Activated T-helper 1 cell treated with anti-CD3 and anti-CD28 coated beads, Interleukin-12 subunit alpha, Interleukin-12 subunit beta, Interleukin-2, Interleukin-4 antibody, amounts not matched to agents 30 ng/mL and 10 ng/mL and 1 ng/mL, durations not matched to agents 14 hours and 24 hours and 36 hours (primary cell): ENCODE measurements around the gene MAVS. TPM values are rescaled to one million over a fixed set of nuclear protein-coding genes. Genes with fewer than 3 reads are reported as not detected.
"Not testable (repeated sequence)": the region's sequence is repeated elsewhere in the genome, so short reads cannot be mapped to it uniquely, and the experiment has no call there.

Source experiments
- DNase-seq: peaks from one replicate; pipeline ENCODE4 v3.0.0; 2021; ENCODE audit warnings: low spot score
- H3K27ac Mint-ChIP-seq: one replicate; pipeline ENCODE4 v1.8.0; 2021; ENCODE audit warnings: mild to moderate bottlenecking, mixed read lengths
- H3K27me3 Mint-ChIP-seq: one replicate; pipeline ENCODE4 v1.8.0; 2022; ENCODE audit warnings: mild to moderate bottlenecking, moderate library complexity, mixed read lengths; ENCODE audit not compliant: insufficient read depth
- H3K36me3 Mint-ChIP-seq: one replicate; pipeline ENCODE4 v1.8.0; 2021; ENCODE audit warnings: low read depth, mixed read lengths
- H3K4me1 Mint-ChIP-seq: one replicate; pipeline ENCODE4 v1.8.0; 2021; ENCODE audit warnings: low read depth, mixed read lengths
- H3K4me3 Mint-ChIP-seq: one replicate; pipeline ENCODE4 v1.8.0; 2021; ENCODE audit warnings: mild to moderate bottlenecking, moderate library complexity, mixed read lengths
- H3K9me3 Mint-ChIP-seq: one replicate; pipeline ENCODE4 v1.8.0; 2021; ENCODE audit warnings: mixed read lengths
- intact Hi-C: fragments of 100-400 bp; cut with micrococcal nuclease; formaldehyde crosslinking; loops from one replicate; pipeline ENCODE4 v1.15.1; 2024
- total RNA-seq: library from RNA; stranded (reverse); gene quantifications from 2 replicates; pipeline ENCODE4 v1.2.3, GENCODE V29; 2022

MAVS gene
- total RNA-seq, 1 donor from 2014 or later: 40.8 TPM

DNA sequence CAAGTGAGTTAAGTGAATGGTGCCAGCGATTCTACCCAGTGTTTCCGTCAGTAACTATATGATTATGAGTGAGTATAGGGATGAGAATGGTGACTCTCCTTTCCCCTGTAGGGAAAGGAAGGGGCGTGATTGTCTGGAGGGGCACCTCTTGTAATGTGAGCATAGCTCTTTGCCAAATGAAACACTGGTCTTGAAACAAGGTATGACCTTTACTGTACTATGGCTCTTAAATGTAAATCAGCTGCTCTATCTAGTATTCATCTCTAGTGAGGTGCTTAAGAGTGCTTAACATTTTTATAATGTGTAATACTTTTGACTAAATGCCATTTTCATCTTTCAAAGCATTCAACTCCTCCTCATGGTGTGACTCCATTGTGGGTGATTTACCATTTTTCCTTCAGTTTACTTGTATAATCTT, 53.6 kb downstream of the MAVS start:
- intact Hi-C loops: loop anchor here (10.0 kb wide), 1 partner anchor 915 kb away; no protein-coding TSS in a partner anchor
- Mint-ChIP-seq H3K36me3 (peaks cover 17% of the 10 kb centered on the region), H3K4me3 (no peak overlapping the region), H3K27me3 (no peaks in the 10 kb centered on the region), H3K9me3 (no peaks in the 10 kb centered on the region), H3K4me1 (peaks cover 56% of the 10 kb centered on the region), H3K27ac (peak overlapping the region; percentile 77)
- no peak for DNase-seq

DNA sequence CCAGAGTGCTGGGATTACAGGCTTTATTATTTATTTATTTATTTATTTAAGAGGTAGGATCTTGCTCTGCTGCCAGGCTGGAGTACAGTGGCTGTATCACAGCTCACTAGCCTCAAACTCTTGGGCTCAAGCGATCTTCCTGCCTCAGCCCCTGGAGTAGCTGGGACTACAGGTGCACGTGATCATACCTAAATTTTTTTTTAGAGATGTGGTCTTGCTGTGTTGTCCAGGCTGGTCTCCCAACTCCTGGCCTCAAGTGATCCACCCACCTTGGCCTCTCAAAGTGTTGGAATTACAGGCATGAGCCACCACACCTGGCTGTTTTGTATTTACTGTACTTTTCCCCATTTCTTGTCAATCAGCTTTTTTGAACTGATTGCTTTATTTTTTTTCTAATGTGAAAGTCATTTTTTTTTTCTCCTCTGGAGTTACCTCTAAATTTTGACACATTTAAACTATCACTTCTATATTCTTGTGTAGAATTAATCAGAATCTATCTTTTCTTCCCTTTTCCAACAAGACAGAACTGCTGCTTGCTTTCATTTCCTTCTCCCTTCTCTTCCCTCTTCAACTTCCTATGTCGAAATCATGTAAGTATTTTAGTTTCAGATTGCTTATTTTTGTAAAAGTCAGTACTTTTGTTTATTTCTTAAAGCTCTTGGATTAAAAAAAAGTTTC, 54.5 kb downstream of the MAVS start:
- intact Hi-C loops: loop anchor here (10.0 kb wide), 1 partner anchor 914 kb away; no protein-coding TSS in a partner anchor
- Mint-ChIP-seq H3K27ac (peak overlapping the region; percentile 45), H3K4me1 (peaks cover 52% of the 10 kb centered on the region), H3K36me3 (peaks cover 14% of the 10 kb centered on the region), H3K9me3 (no peaks in the 10 kb centered on the region), H3K4me3 (no peak overlapping the region), H3K27me3 (no peaks in the 10 kb centered on the region)
- no peak for DNase-seq

DNA sequence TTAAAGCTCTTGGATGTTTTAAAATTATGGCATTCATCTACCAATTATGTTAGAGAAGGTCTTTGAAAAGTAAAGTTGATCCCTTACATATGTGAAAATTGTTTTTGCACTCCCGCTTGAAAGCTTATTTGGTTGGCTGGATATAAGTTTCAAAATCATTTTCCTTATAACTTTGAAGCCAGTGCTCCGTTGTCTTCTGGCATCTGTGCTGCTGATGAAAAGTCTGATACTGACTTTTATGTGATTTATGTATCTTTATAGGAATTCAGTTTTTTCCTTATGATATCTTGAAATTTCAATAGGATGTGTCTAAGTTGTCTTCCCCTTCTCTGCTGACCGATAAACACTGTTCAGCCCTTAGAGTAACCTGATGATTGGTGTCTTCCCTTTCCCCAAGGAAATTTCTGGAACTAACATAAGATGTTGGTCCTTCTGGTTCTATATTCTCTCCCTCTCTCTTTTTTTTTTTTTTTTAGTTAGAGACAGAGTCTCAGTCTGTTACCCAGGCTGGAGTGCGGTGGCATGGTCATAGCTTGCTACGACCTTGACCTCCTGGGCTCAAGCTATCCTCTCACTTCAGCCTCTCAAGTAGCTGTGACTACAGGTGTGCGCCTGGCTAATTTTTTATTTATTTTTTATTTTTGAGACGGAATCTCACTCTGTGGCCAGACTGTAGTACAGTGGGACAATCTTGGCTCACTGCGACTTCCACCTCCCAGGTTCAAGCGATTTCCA, 55.2 kb downstream of the MAVS start:
- Mint-ChIP-seq H3K27me3 (no peaks in the 10 kb centered on the region), H3K4me3 (no peak overlapping the region), H3K9me3 (no peaks in the 10 kb centered on the region), H3K4me1 (peaks cover 48% of the 10 kb centered on the region), H3K36me3 (peaks cover 12% of the 10 kb centered on the region), H3K27ac (peak overlapping the region; percentile 45)
- intact Hi-C loops: loop anchor here (10.0 kb wide), 1 partner anchor 913 kb away; no protein-coding TSS in a partner anchor
- DNase-seq: no peak

DNA sequence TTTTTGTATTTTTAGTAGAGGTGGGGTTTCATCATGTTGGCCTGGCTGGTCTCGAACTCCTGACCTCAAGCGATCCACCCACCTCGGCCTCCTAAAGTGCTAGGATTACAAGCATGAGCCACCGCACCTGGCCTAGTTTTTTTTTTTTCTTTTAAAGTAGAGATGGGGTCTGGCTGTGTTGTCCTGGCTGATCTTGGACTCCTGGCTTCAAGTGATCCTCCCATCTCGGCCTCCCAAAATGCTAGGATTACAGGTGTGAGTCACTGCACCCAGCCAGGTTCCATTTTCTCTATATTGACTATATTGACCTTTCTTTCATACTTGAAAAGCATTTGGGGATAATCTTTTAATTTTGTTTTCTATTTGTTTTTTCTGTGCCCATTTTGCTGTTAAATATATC, 55.8 kb downstream of the MAVS start:
- H3K9me3 Mint-ChIP-seq: no peaks in the 10 kb centered on the region
- H3K36me3 Mint-ChIP-seq: peaks cover 10% of the 10 kb centered on the region
- intact Hi-C loops: loop anchor here (10.0 kb wide), 1 partner anchor 912 kb away; no protein-coding TSS in a partner anchor
- peak overlapping the region; percentile 29 for H3K27ac Mint-ChIP-seq
- peaks cover 46% of the 10 kb centered on the region for H3K4me1 Mint-ChIP-seq
- no peak for DNase-seq
- no peak overlapping the region for H3K4me3 Mint-ChIP-seq
- no peaks in the 10 kb centered on the region for H3K27me3 Mint-ChIP-seq

DNA sequence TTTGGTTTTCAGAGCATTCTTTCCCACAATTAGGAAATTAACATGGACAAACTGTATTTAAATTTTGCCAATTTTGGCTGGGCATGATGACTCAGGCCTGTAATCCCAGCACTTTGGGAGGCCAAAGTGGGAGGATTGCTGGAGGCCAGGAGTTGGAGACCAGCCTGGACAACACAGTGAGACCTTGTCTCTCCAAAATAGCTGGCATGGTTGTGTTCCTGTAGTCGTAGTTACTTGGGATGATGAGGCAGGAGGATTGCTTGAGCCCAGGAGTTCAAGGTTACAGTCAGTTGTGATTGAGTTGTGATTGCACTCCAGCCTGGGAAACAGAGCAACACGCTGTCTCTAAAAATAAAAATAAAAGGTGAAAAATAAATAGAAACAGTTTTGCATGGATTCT, 57.6 kb downstream of the MAVS start:
- intact Hi-C loops: loop anchor here (10.0 kb wide), 1 partner anchor 911 kb away; no protein-coding TSS in a partner anchor
- Mint-ChIP-seq H3K4me1 (peaks cover 60% of the 10 kb centered on the region), H3K36me3 (peaks cover 24% of the 10 kb centered on the region), H3K27me3 (no peaks in the 10 kb centered on the region), H3K27ac (no peak overlapping the region), H3K9me3 (no peaks in the 10 kb centered on the region), H3K4me3 (no peak overlapping the region)
- no peak for DNase-seq

DNA sequence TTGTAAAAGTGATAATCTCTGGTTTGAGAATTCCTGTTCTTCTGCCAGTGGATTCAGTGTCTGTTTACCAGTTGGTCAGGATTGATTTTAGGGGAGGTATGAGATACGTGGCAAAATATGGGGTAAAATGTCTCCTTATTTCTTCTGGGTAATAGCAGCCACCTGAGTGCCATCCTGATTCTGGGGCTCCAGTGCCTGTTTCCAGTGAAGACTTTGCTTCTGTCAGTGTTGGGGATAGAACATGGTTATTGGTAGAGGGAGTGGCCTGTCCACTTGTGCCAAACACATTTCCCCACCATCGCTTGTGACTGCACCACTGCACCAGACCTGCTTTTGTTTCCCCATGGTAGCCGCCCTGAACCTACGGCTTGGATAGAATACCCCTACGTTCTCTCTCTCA, 58.2 kb downstream of the MAVS start:
- H3K4me1 Mint-ChIP-seq: peaks cover 55% of the 10 kb centered on the region
- no peaks in the 10 kb centered on the region for H3K9me3 Mint-ChIP-seq
- intact Hi-C loops: loop anchor here (5.0 to 10.0 kb wide), 3 partner anchors 107 to 910 kb away; no protein-coding TSS in a partner anchor
- peaks cover 26% of the 10 kb centered on the region for H3K36me3 Mint-ChIP-seq
- H3K27ac Mint-ChIP-seq: peak overlapping the region; percentile 58
- no peak for DNase-seq
- no peaks in the 10 kb centered on the region for H3K27me3 Mint-ChIP-seq
- no peak overlapping the region for H3K4me3 Mint-ChIP-seq

DNA sequence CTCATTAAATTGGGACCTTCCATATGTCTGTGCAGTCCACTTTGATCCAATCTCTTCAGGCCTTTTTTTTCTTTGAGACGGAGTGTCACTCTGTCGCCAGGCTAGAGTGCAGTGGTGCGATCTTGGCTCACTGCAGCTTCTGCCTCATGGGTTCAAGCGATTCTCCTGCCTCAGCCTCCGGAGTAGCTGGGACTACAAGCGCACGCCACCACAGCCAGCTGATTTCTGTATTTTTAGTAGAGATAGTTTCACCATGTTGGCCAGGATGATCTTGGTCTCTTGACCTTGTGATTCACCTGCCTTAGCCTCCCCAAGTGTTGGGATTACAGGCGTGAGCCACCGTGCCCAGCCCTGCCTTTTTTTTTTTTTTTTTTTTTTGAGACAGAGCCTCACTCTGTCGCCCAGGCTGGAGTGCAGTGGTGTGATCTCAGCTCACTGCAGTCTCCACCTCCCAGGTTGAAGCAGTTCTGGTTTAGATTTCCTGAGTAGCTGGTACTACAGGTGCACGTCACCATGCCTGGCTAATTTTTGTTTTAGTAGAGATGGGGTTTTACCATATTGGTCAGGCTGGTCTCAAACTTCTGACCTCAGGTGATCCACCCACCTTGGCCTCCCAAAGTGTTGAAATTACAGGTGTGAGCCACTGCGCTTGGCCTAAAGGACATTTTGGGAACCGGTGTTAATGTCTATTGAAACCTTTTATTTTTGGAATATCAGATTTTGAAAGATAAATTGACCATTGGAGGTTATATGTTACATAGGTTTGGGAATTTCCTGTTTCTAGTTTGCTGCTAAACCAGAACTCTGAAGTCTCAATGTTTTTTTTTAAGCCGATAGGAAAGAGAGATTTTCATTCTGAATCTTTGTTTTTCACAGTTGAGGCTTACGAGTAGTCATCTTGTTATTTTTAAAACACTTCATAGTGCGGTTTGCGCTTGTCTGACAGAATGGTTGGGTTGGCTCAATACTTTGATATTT, 60.4 kb downstream of the MAVS start:
- Mint-ChIP-seq H3K27ac (peak overlapping the region; percentile 84), H3K4me1 (peaks cover 49% of the 10 kb centered on the region)
- not testable (repeated sequence) for H3K27me3 Mint-ChIP-seq

DNA sequence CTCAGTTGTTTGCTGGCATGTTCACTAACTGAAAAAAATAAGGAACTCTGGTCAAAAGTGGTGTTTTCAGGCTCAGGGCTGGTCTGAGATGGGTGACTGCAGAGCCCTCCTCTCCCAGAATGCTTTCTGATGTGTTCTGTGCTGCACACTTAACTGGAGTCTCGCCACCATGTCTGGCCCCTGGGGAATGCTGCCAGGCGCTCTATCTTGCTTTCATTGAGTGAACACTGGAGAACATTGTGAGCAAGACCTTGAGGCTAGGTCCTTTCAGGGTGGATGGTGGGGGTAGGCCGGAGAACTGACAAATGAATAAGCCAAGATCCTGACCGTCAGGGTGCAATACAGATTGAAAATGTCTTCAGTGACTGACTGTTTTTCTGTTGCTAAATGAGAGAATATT, 62.0 kb downstream of the MAVS start:
- Mint-ChIP-seq H3K36me3 (peaks cover 45% of the 10 kb centered on the region), H3K4me1 (peaks cover 47% of the 10 kb centered on the region), H3K4me3 (peak overlapping the region; percentile 53), H3K27ac (peak overlapping the region; percentile 80), H3K27me3 (no peaks in the 10 kb centered on the region), H3K9me3 (no peaks in the 10 kb centered on the region)
- intact Hi-C loops: loop anchor here (5.0 to 10.0 kb wide), 3 partner anchors 104 to 906 kb away; no protein-coding TSS in a partner anchor
- no peak for DNase-seq

More for the DNA sequence above, 60.4 kb downstream of the MAVS start:
- H3K4me3 Mint-ChIP-seq: peak overlapping the region; percentile 61
- DNase-seq: peak; percentile 49
- intact Hi-C loops: loop anchor here (1.0 to 10.0 kb wide), 10 partner anchors 14 to 908 kb away; partner anchors contain the start of genes AP5S1, CDC25B and PANK2
- peaks cover 38% of the 10 kb centered on the region for H3K36me3 Mint-ChIP-seq
- H3K9me3 Mint-ChIP-seq: not testable (repeated sequence)

DNA sequence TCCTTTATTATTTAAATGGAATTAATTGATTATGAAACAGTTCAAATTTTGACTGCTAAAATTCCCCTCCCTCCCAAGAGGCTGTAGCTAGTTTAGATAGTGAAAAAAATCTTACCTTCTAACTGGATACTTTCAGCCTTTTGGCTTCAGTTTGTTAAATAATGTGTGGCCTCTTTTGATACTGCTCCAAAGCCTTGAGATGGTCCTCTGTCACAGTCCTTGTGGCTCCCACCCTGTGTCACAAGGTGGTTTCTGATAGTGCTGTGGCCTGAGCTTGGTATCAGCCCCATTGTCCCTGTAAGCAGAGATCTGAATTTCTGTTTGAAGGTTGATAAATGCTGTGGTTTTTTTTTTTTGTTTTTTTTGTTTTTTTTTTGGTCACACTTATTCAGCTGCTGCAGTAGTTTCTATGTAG, 63.3 kb downstream of the MAVS start:
- Mint-ChIP-seq H3K36me3 (peaks cover 50% of the 10 kb centered on the region), H3K4me1 (peaks cover 43% of the 10 kb centered on the region), H3K27ac (peak overlapping the region; percentile 85), H3K9me3 (no peaks in the 10 kb centered on the region), H3K27me3 (no peaks in the 10 kb centered on the region), H3K4me3 (no peak overlapping the region)
- intact Hi-C loops: loop anchor here (5.0 to 10.0 kb wide), 3 partner anchors 102 to 905 kb away; no protein-coding TSS in a partner anchor
- DNase-seq: no peak

DNA sequence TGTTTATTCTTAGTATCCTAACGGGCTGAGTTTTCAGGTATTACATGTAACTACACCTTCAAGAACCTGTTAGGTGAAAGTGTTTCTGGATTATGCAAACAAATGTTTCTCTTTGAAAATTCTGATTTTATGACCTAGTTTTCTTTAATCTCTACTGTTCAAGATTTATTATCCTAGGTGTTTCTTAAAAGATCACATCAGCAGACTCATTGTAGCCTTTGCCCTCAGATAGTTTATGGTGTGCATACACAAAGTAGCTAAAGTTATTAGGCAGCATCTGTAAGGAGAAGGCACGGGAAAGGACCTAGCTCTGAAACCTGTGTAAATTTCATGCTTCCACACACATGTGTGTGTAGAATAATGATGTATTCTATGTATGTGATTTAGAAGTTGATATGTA, 64.2 kb downstream of the MAVS start:
- DNase-seq: no peak
- H3K27ac Mint-ChIP-seq: peak overlapping the region; percentile 85
- no peaks in the 10 kb centered on the region for H3K9me3 Mint-ChIP-seq
- H3K4me3 Mint-ChIP-seq: no peak overlapping the region
- peaks cover 49% of the 10 kb centered on the region for H3K4me1 Mint-ChIP-seq
- H3K36me3 Mint-ChIP-seq: peaks cover 57% of the 10 kb centered on the region
- H3K27me3 Mint-ChIP-seq: no peaks in the 10 kb centered on the region
- intact Hi-C loops: no loop called here

DNA sequence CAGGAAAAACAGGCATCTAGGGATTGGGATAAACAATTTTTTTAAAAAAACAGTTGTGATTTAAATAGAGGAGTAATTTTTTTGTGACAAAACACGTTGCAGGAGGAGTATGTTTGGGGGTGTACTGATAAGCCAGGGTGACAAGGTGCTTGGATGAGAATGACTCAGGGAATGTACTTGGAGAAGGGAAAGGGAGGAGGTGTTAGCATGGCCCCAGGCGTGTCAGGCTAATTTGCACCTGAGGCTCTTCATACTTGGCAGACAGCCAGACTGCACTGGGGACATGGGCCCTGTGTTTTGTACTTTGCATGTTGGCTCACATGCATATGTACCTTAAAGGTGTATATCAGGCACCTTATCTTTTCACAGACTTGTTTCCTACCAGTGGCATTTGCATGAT, 65.3 kb downstream of the MAVS start:
- no peak overlapping the region for H3K4me3 Mint-ChIP-seq
- DNase-seq: no peak
- peaks cover 60% of the 10 kb centered on the region for H3K36me3 Mint-ChIP-seq
- no peaks in the 10 kb centered on the region for H3K27me3 Mint-ChIP-seq
- H3K4me1 Mint-ChIP-seq: peaks cover 56% of the 10 kb centered on the region
- intact Hi-C loops: no loop called here
- no peak overlapping the region for H3K27ac Mint-ChIP-seq
- no peaks in the 10 kb centered on the region for H3K9me3 Mint-ChIP-seq

DNA sequence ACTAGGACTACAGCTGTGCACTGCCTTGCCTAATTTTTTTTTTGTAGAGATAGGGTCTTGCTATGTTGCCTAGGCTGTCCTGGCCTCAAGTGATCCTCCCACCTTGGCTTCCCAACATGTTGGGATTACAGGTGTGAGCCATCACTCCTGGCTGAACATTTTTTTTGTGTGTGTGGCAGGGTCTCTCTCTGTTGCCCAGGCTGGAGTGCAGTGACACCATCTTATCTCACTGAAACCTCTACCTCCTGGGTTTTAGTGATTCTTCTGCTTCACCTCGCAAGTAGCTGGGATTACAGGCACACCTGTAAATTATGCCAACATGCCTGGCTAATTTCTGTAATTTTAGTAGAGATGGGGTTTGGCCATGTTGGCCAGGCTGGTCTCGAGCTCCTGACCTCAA, 67.8 kb downstream of the MAVS start:
- peaks cover 61% of the 10 kb centered on the region for H3K36me3 Mint-ChIP-seq
- no peak overlapping the region for H3K4me3 Mint-ChIP-seq
- peaks cover 38% of the 10 kb centered on the region for H3K4me1 Mint-ChIP-seq
- H3K27ac Mint-ChIP-seq: no peak overlapping the region
- DNase-seq: no peak
- intact Hi-C loops: no loop called here
- H3K9me3 Mint-ChIP-seq: no peaks in the 10 kb centered on the region
- H3K27me3 Mint-ChIP-seq: no peaks in the 10 kb centered on the region
